Measurements from ENCODE around the gene CKM.

The CKM gene

DNA sequence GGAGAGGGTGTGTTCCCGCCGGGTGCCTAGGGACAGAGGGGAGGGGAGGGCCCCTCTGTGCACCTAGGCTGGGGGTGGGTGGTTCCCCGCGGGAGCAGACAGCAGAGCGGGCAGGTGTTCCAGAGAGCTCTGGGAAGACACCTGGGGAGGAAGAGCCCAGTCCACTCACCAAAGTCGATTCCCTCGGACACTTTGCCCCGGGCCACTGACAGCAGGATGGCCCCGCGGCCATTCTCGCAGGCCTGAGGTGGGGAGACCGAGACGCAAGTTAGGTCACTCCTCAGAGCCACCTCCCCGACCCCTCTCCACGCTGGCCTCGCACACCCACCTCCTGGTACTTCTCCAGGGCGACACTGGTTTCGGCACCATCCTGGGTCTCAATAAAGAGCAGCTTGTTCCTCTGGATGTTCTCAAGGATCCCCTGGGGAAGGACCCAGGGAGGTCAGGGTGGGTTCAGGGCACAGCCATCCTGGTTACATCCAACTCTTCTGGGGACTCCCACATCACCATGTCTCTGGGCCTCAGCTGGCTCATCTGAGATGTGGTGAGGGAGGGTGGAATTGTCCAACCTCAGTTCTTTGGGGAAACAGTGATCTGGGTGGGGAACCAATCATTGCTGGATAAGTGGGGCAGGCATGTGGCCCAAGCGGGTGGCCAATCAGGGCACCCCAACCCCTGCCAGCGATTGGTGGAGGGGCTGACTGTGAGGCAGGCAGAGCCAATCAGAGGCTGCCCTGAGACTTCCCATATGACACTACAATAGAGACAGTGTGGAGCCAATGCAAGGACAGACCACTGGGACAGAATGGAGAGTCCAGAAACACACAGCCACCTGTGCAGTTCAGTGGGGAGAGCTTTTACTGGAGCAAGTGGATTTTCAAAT, 30.5 kb upstream of the CKM start:
- H3K9me3 Mint-ChIP-seq: no peaks in the 10 kb centered on the region
- H3K27me3 Mint-ChIP-seq: no peaks in the 10 kb centered on the region
- peaks cover 16% of the 10 kb centered on the region for H3K36me3 Mint-ChIP-seq (ENCODE audit: low read depth)
- no peak overlapping the region for H3K4me3 Mint-ChIP-seq
- H3K4me1 Mint-ChIP-seq (ENCODE audit: low read depth): no peaks in the 10 kb centered on the region
- no peak overlapping the region for H3K27ac Mint-ChIP-seq

DNA sequence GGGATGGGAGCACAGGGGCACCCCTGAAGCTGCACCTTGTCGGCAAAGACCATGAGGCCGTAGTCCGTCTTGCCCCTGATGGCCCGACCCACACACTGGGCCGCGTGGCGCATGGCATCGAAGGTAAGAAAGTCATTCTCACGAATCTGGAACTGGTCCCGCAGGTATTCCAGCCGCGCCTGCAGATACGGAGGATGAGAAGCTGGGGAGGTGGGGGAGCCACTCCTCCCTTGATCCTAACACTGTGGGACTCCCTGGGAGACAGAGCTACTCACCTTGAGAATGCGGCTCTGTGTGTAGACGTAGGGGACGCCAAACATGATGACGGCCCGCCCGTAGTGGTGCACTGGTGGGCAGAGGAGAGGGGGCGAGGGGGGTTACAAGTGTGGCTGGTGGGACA, 29.8 kb upstream of the CKM start:
- Mint-ChIP-seq H3K4me3 (no peak overlapping the region), H3K36me3 (ENCODE audit: low read depth) (peaks cover 10% of the 10 kb centered on the region), H3K27me3 (no peaks in the 10 kb centered on the region), H3K27ac (no peak overlapping the region), H3K4me1 (ENCODE audit: low read depth) (no peaks in the 10 kb centered on the region), H3K9me3 (no peaks in the 10 kb centered on the region)

DNA sequence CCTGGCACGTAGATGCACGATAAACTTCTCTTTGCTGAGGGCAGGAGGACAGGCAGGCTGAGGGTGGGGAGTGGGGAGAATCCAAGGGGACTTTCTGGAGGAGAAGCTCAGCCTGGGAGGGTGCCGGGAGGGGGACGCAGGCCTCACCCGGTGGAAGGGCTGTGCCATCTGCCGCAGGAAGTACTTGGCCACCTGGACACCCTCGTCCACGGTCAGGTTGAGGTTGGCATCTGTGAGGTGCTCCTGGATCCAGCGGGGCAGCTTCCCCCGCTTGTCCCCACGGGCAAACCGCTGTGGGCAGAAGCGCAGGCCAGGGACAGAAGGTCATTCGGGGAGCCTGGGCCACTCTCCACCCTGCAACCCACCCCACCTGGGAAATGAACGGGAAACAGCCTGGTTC, 29.4 kb upstream of the CKM start:
- Mint-ChIP-seq H3K27me3 (no peaks in the 10 kb centered on the region), H3K4me3 (no peak overlapping the region), H3K36me3 (ENCODE audit: low read depth) (peaks cover 10% of the 10 kb centered on the region), H3K4me1 (ENCODE audit: low read depth) (no peaks in the 10 kb centered on the region), H3K27ac (no peak overlapping the region), H3K9me3 (no peaks in the 10 kb centered on the region)

DNA sequence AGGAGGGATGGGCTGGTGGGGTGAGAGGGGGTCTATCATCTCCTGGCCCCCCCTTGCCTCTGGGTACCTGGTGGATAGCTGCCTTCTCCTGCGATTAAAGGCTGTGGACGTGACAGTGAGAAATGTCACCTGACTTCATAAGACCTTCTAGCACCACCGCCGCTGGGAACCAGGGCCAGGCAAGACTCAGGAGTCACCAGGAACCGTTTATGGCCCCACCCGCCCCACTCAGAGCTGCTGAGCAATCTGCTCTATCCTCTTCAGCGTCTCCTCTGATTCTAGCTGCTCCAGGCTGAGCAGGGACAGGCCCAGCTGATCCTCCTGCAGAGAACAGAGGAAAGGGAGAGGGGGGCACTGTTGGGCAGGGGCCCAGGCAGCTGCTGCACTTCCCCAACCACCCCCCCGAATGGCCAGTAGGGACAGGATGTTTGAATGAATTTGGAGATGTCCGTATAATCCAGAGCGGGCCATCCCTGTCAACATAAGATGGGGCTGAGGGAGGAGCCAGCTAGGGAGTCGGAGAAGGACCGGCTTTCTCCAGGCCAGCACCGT, 28.8 kb upstream of the CKM start:
- Mint-ChIP-seq H3K27ac (no peak overlapping the region), H3K27me3 (no peaks in the 10 kb centered on the region), H3K4me1 (ENCODE audit: low read depth) (no peaks in the 10 kb centered on the region), H3K9me3 (no peaks in the 10 kb centered on the region), H3K36me3 (ENCODE audit: low read depth) (peaks cover 10% of the 10 kb centered on the region), H3K4me3 (no peak overlapping the region)

DNA sequence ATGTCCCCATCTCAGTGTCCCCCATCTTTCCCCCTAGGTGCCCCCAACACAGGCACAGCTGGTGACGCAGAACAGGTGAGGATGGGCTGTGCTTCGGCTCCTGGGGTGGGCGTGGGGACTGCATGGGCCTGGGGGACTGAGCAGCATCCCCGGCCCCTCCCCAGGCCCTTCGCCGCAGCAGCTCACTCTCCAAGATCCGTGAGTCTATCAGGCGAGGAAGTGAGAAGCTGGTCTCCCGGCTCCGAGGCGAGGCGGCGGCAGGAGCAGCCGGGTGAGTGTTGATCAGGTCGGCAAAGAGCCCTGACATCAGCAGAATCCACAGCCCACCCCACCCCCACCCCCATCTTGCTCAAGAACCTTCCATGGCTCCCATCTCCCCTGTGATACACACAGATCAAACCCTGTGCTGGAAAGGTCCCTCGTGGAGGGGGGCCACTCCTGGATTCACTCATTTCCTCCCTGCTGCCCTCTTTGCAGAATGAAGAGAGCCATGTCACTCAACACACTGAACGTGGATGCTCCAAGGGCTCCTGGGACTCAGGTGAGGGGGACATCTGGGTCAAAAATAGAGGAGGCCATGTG, 27.9 kb upstream of the CKM start:
- Mint-ChIP-seq H3K36me3 (ENCODE audit: low read depth) (peaks cover 4% of the 10 kb centered on the region), H3K27ac (no peak overlapping the region), H3K27me3 (peaks cover 5% of the 10 kb centered on the region), H3K4me1 (ENCODE audit: low read depth) (no peaks in the 10 kb centered on the region), H3K9me3 (no peaks in the 10 kb centered on the region), H3K4me3 (no peak overlapping the region)

DNA sequence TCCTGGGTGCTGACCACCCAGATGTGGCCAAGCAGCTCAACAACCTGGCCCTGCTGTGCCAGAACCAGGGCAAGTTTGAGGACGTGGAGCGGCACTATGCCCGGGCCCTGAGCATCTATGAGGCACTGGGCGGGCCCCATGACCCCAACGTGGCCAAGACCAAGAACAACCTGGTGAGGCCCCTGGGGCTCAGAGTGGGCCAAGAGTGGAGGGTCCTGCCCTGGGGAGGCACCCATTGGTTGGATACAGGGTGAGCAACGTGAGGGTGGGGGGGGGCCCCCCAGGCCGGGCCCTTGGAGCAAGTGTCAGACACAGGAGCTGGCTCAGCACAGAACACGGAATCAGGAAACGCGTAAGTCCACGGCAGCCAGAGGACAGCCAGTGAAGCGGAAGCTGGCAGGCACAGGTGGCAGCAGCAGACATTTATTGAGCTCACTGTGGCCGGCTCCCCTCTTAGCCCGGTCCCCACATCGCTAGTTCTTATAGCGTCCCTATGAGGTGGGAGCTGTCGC, 26.8 kb upstream of the CKM start:
- peaks cover 9% of the 10 kb centered on the region for H3K27me3 Mint-ChIP-seq
- H3K4me3 Mint-ChIP-seq: no peak overlapping the region
- H3K36me3 Mint-ChIP-seq (ENCODE audit: low read depth): no peaks in the 10 kb centered on the region
- H3K27ac Mint-ChIP-seq: no peak overlapping the region
- H3K9me3 Mint-ChIP-seq: no peaks in the 10 kb centered on the region
- no peaks in the 10 kb centered on the region for H3K4me1 Mint-ChIP-seq (ENCODE audit: low read depth)

DNA sequence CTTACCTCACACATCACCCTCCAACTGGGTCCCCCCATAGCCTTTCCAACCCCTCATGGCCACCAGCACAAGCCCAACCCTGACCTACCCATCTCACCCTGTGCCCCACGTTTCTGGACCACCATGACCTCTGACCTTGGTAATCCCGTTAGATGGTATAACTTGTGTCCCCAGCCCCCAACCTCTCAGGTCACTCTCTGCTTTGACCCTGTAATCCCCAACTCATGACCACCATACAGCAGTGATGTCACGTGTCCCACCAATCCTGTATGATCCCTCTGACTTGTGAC, 26.4 kb upstream of the CKM start:
- Mint-ChIP-seq H3K9me3 (no peaks in the 10 kb centered on the region), H3K36me3 (ENCODE audit: low read depth) (no peaks in the 10 kb centered on the region), H3K27me3 (peaks cover 13% of the 10 kb centered on the region), H3K4me3 (no peak overlapping the region), H3K27ac (no peak overlapping the region), H3K4me1 (ENCODE audit: low read depth) (no peaks in the 10 kb centered on the region)

DNA sequence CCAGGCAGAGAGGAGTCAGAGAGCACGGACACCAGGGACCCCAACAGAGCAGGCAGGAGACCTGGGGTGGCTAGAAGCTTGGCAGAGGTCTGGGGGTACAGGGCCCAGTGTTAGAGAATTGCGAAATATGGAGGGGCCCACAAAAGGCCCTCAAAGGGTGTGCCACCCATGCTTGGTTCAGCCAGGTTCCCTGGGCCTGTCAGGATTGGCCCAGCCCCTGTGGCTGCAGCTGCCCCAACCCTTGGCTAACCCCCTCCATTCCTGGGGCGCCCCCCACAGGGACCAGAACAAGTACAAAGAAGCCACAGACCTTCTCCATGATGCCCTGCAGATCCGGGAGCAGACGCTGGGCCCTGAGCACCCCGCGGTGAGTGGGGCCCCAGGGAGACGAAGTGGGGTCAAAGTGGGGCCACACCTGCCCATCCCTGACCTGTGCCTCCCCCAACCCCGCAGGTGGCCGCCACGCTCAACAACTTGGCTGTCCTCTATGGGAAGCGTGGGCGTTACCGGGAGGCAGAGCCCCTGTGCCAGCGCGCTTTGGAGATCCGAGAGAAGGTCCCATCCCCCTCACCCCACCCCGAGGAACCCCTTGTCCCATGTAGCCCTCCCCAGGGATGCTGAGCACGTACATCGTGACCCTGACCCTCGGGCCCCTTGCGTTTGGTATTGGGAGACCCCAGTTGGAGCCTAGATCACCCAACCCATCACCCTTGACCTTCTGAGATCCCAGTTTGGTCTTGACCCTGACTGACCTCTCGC, 25.9 kb upstream of the CKM start:
- Mint-ChIP-seq H3K27ac (no peak overlapping the region), H3K27me3 (peaks cover 16% of the 10 kb centered on the region), H3K9me3 (no peaks in the 10 kb centered on the region), H3K4me3 (no peak overlapping the region), H3K36me3 (ENCODE audit: low read depth) (no peaks in the 10 kb centered on the region), H3K4me1 (ENCODE audit: low read depth) (no peaks in the 10 kb centered on the region)

DNA sequence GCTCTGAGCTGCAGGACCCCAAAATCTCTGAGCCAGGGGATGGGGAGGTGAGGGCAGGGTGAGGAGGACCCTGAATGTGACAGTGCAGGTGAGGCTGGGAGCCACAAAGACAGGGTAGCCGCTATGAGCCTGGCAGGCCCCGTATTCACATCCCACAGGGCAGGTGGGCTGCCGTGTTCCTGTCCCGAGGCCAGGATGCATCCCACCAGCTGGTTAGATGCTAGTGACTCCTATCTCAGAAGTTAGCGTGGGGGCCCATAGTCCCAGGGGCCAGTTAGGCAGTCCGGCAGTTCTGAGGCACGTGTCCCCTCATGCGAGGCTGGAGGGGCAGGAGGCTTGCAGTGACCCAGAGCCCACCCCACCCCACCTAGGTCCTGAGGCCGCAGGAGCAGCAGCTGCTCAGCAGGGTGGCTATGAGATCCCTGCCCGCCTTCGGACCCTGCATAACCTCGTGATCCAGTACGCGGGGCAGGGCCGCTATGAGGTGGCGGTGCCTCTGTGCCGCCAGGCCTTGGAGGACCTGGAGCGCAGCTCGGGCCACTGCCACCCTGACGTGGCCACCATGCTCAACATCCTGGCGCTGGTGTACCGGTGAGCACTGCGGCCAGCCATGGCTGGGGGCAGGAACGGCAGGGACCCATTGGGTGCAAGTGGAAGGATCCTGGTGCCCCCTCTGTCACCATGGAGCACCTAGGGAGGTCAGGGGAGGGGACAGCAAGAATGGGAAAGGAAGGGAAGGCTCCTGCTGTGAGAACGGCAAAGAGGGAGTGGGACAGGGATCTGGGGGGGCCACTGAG, 25.1 kb upstream of the CKM start:
- Mint-ChIP-seq H3K36me3 (ENCODE audit: low read depth) (no peaks in the 10 kb centered on the region), H3K27me3 (peaks cover 18% of the 10 kb centered on the region), H3K4me1 (ENCODE audit: low read depth) (no peaks in the 10 kb centered on the region), H3K9me3 (no peaks in the 10 kb centered on the region), H3K27ac (no peak overlapping the region), H3K4me3 (no peak overlapping the region)

DNA sequence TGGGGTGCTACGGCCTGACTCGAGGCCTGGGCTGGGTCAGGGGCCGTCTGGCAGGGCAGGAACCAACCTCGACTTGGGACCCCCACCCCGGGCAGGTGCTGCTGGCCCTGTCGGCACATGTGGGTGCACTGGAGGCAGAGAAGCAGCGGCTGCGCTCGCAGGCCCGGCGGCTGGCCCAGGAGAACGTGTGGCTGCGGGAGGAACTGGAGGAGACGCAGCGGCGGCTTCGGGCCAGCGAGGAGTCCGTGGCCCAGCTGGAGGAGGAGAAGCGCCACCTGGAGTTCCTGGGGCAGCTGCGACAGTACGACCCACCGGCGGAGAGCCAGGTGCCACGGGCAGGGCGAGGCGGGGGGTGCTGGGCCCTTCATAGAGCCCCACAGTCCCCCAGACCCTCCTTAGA, 23.8 kb upstream of the CKM start:
- Mint-ChIP-seq H3K4me1 (ENCODE audit: low read depth) (no peaks in the 10 kb centered on the region), H3K36me3 (ENCODE audit: low read depth) (no peaks in the 10 kb centered on the region), H3K4me3 (no peak overlapping the region), H3K27ac (no peak overlapping the region), H3K9me3 (no peaks in the 10 kb centered on the region), H3K27me3 (peaks cover 18% of the 10 kb centered on the region)

DNA sequence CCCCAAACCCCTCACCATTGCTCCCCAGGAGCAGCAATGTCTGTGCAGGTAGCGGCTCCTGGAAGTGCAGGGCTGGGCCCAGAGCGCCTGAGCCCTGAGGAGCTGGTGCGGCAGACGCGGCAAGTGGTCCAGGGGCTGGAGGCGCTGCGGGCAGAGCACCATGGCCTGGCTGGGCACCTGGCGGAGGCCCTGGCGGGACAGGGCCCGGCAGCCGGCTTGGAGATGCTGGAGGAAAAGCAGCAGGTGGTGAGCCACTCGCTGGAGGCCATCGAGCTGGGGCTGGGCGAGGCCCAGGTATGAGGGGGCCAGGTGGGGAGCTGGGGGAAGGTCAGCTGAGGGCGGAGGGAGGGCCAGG, 22.8 kb upstream of the CKM start:
- no peaks in the 10 kb centered on the region for H3K9me3 Mint-ChIP-seq

DNA sequence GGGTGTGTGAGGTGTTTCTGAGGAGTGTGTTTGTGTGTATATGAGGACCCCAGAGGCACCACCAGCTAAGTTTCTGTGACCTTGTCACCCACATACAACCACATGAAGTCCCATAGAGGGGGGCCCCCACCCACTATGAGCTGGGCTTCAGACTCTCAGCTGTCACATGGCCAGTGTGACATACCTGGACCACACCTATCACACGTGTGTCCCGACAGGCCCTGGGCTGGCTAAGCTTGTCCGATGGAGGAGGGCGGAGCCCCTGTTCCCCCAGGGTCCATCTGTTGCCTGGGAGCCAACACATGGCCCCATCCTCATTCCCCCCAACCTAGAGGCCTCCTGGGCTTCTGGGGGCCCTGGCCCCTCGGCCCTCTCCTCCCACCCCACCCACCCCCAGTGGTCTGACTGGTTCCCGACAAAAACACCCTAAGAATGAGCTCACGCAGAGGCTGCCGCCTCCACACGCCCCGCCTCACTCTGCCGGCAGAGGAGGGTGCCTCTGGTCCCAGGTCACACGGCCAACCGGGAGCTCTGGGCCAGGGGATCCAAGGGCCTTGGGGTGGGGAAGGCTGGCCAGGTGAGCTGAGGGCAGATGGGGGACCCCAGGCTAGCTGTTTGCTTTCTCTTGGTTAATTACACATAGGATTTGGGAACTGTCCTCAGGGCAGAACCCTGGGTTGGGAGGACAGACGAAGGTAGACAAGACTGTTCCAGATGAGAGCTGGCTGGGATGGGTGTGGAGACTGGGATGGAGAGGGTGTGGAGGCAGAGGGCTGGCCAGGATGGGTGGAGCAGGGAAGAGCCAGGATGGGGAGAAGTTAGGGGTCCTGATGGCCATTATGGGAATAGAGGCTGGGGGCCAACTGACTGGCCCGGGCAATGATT, 22.2 kb upstream of the CKM start:
- H3K27me3 Mint-ChIP-seq: peaks cover 22% of the 10 kb centered on the region
- no peaks in the 10 kb centered on the region for H3K9me3 Mint-ChIP-seq
- H3K36me3 Mint-ChIP-seq (ENCODE audit: low read depth): no peaks in the 10 kb centered on the region
- H3K27ac Mint-ChIP-seq: no peak overlapping the region
- H3K4me3 Mint-ChIP-seq: no peak overlapping the region
- H3K4me1 Mint-ChIP-seq (ENCODE audit: low read depth): peaks cover 4% of the 10 kb centered on the region

More for the DNA sequence above, 22.8 kb upstream of the CKM start:
- no peaks in the 10 kb centered on the region for H3K36me3 Mint-ChIP-seq (ENCODE audit: low read depth)
- no peak overlapping the region for H3K4me3 Mint-ChIP-seq
- no peaks in the 10 kb centered on the region for H3K4me1 Mint-ChIP-seq (ENCODE audit: low read depth)
- H3K27ac Mint-ChIP-seq: no peak overlapping the region
- peaks cover 18% of the 10 kb centered on the region for H3K27me3 Mint-ChIP-seq

DNA sequence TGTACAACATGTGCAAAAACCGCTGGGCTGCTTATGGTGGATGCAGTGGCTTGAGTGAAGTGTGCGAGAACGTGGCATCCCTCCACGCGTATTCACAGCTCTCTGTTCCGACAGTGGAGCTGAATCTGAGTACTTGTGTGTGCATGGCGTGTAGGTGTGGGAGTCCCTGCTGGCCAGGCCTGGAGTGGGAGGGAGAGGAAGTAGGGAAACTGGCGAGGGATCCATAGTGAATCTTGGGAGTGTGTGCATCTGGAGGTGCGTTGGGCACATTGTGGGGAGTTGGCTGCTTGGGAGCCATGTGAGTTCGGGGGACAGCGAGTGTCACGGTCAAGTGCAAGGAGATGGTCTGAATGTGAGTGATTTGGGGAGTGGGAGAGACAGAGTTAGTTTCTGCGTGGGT, 20.2 kb upstream of the CKM start:
- Mint-ChIP-seq H3K27ac (no peak overlapping the region), H3K4me1 (ENCODE audit: low read depth) (peaks cover 4% of the 10 kb centered on the region), H3K9me3 (no peaks in the 10 kb centered on the region), H3K36me3 (ENCODE audit: low read depth) (no peaks in the 10 kb centered on the region), H3K27me3 (peaks cover 26% of the 10 kb centered on the region), H3K4me3 (no peak overlapping the region)
